Stimulated activated naive CD8-positive, alpha-beta T cell treated with anti-CD3 and anti-CD28 coated beads, Interleukin-15, Interleukin-2, amounts not matched to agents 100 U/mL and 50 U/mL, for 24 hours (primary cell): ENCODE data around the gene CNNM2.

Experiments
- ATAC-seq: fragments of 150-1000 bp; cut with Tn5 transposase; one replicate; pipeline ENCODE4 v1.10.0; 2021
- DNase-seq: peaks from one replicate; pipeline ENCODE4 v3.0.0; 2021

CNNM2 gene

DNA sequence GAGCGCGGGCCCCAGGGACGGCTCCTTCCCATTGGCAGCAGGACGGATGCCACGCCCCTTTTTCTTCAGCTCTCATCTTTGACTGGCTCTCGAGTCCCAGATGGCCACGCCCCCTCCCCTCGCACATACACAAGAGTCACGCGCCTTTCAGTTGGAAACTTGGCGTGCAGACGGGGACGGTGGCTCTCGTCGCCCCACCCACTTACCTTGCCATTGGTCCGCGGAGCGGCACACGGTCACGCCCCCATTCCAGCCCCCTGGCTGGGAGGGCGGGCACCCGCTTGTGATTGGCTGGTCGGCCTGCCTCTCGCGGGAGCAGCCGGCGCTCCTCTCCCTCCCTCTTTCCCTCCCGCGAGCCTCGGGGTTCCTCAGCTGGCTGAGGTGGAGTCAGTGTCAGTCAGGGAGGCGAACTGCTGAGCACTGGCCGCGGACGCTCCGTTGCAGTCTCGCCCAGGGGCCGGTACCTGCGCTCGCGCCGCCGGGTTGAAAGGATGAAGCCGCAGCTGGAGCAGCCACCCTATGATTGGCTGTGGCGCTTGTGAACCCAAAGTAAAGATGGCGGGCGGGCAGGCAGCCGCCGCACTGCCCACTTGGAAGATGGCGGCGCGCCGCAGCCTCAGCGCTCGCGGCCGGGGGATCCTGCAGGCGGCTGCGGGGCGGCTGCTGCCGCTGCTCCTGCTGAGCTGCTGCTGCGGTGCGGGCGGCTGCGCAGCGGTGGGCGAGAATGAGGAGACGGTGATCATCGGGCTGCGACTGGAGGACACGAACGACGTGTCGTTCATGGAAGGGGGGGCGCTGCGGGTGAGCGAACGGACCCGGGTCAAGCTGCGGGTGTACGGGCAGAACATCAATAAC lies at the start of gene CNNM2:
CNNM2 (plus strand) TSS at position 333 of the 855 bp plus-strand sequence; CDS start at position 520, 187 bp downstream.
- DNase-seq: peak; percentile 99
- peak; percentile 95 for ATAC-seq

DNA sequence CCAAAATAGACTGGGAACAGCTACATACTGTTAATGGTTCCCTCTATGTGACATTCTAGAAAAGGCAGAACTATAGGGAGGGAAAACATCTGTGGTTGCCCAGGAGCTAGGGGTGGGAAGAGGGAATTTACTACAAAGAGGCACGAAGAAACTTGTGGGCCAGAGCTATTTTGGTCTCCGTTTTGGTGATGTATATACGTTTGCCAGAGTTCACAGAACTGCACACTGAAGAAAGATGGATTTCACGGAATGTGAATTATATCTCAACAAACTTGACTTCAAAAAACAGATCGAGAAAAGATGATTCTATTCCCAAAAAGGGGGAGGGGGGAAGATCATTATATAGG lies 49.2 kb upstream of the CNNM2 start:
- no peak for DNase-seq
- no peak for ATAC-seq

DNA sequence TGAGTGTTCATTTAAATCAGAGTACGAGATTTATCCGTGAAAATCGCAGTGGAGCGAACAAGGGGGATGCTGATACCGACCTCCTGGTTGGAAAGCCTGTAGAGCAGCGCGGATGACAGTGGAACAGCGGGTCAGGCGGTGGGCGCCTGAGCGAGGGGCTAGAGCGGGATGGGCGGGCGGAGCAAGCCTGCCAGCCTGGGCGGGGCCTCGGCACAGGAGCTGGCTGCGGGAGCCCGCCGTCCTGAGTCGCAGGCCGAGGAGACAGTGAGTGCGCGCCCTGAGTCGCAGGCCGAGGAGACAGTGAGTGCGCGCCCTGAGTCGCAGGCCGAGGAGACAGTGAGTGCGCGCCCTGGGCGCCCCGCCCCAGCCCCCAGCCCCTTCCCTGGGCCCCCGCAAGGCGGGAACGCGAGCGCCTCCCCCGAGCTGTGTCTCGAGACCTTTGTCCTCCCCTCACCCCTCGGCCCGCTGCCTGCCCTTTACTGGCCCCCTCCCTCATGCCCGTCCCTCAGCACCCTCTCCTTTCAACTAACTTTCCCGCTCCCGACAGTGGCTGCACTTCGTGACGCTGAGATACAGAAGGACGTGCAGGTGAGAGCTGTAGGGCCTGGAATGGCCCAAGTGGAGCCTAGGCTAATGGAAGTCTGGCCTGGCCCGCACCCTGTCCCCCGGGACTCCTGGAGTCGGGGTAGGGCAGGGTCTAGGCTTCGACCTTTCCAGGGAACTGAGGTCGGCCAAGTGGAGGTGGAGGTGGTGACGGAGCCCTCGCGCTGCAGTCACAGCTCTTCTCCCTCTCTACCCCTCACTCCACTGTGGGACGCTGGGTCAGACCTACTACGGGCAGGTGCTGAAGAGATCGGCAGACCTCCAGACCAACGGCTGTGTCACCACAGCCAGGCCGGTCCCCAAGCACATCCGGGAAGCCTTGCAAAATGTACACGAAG lies 48.6 kb upstream of the CNNM2 start, which contains the start of gene AS3MT:
AS3MT (plus strand) TSS at position 213 of the 941 bp plus-strand sequence; CDS start at position 336, 123 bp downstream.
- DNase-seq (peak; percentile 38), ATAC-seq (peak; percentile 91)

DNA sequence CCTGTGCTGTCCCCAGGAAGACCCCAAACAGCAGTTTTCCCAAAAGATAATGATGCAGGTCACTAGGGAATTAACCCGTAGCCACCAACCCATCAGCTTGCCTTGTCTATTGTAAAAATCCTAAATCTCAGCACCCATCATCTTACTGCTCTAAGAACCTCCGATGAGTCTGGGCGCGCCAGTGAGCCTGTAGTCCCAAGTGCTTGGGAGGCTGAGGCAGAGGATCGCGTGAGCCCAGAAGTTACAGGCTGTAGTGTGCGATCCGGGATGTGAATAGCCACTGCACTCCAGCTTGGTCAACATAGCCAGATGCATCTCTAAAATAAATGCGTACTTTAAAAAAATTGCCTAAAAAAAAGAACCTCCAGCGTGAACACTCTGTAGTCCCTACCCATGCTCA lies 47.9 kb upstream of the CNNM2 start:
- ATAC-seq: no peak
- DNase-seq: no peak

DNA sequence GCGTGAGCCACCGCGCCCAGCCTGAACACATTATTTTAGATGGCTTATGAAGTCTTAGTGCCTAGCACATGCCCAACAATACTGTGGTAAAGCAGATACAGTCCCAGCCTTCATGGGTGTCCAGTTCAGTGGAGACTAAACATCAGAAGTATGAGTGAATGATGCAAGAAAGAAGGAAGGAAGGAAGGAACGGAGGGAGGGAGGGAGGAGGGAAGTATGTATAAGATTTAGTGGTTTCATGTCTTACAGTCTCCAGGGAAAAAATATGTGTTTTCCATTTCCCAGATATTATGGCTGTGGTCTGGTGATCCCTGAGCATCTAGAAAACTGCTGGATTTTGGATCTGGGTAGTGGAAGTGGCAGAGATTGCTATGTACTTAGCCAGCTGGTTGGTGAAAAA lies 45.9 kb upstream of the CNNM2 start:
- DNase-seq: no peak
- ATAC-seq: no peak

DNA sequence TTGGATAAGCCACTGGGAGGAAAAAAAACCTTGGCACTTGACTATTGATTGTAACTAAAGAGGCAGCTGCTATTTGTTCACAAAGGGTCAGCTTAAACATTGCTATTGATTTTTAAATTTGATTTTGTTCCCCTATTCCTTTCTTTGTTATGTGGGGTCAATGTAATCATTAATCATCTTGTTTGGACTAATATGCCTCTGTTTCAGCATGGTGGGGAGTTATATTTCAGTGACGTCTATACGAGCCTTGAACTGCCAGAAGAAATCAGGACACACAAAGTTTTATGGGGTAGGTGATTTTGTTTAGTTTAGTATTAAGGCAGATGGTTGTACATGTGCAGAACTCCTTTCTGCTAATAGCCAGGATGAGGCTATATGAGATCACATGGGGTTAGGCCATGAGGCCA lies 41.3 kb upstream of the CNNM2 start:
- DNase-seq: no peak
- ATAC-seq: no peak

DNA sequence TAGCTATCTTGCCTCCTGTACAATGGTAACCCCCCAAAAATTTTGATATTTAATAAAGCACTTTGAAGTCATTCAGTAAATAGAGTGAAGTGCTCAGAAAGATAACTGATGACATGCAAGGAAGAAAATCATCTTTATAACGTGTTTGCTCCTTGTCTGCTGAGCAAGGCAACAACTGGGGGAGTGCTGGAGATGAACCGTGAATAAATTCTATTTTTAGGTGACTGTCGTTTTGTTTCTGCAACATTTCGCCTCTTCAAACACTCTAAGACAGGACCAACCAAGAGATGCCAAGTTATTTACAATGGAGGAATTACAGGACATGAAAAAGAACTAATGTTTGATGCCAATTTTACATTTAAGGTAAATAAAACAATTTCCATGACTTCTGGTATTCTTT lies 39.5 kb upstream of the CNNM2 start:
- ATAC-seq: no peak
- no peak for DNase-seq

DNA sequence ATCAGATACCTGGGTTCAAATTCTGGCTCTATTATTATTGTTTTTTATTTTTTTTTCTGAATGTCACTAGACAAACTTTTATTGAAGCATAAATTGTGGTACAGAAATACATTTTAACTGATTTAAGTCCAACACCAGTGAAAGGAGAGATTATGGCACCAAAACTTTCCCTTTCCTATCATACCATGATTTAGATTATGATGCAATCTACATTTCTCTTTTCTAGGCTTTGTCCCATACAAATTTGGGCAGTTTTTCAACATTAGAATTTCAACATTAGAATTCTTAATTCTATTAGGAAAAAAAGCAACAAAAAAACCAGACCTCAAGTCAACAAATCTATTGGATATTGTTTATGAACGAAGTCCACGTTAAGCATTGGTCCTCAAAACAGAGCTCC lies 37.8 kb upstream of the CNNM2 start:
- ATAC-seq (no peak), DNase-seq (no peak)

DNA sequence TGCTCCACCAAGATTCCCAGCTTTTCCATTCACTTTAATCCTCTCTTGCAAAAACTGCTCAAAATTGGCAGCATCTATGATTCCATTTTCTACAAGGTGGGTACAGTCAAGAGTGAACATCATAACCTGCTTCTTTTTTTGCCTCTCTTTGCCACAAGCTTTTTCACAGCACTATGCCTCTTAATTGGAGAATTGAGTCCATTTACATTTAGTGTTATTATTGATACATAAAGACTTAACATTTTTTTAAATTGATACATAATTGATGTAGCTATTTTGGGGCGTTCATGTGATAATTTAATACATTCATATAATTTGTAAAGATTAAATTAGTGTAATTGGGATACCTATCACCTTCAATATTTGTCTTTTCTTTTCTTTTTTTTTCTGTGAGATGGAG lies 30.0 kb upstream of the CNNM2 start:
- ATAC-seq: no peak
- DNase-seq: no peak

DNA sequence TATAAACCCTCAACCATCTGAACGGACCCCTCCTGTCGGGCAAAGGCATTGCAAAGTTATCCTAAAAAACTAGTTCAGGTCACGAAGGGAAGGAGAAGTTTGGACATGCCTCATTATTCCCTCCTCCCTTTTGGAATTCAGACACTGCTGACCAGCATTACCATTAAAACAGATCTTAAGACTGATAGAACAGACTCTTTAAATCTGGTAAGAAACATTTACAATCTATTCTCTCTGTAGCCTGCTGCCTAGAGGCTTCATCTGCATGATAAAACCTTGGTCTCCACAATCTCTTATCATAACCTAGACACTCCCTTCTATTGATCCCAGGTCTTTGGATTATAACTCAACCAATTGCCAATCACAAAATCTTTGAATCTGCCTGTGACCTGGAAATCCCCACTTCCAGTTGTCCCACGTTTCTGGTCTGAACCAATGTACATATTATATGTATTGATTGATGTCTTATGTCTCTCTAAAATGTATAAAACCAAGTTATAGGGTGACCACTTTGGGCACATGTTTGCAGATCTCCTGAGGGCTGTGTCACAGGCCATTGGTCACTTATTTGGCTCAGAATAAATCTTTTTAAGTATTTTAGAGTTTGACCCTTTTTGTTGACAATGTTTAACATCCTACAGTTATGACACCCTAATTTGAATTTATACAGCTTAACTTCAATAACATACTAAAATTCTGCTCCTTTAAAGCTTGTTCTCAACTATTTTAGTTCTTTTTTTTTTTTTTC lies 23.5 kb upstream of the CNNM2 start:
- ATAC-seq (no peak), DNase-seq (no peak)

DNA sequence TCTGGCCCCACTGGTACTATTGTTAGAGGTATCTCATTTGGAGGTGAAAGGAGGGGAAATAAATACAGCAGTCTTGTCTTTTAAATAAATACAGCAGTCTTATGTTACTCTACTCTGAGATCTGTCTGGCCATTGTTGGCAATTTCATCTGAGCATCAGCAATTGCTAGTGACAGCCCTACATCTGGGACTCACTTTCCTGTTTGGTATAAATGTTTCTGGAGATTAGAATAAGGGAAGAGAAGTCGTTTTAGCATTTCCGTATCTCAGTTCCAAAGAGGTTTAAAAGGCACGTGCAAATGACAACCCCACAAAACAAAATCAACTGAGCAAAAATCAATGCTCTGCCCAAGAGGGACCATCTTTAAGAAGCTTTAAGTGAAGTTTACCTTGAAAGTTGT lies 18.1 kb upstream of the CNNM2 start:
- ATAC-seq: no peak
- DNase-seq: no peak

DNA sequence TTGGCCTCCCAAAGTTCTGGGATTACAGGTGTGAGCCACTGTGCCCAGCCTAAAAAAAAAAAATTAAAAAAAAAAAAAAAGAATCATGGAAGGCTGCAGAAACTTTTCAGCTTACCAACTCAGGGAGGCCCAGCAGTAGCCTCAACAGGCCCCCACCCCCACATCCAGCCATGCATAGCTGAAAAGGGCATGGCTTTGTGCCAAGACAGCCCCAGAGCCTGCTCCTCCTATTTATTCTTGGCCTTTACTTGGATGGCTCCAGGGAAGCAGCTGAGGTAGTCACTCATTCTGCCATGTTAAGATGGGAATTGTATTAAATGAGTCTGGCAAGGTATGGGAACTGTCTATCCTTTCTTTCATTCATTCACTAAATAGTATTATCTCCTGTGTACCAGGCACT lies 13.7 kb upstream of the CNNM2 start:
- ATAC-seq: no peak
- no peak for DNase-seq

DNA sequence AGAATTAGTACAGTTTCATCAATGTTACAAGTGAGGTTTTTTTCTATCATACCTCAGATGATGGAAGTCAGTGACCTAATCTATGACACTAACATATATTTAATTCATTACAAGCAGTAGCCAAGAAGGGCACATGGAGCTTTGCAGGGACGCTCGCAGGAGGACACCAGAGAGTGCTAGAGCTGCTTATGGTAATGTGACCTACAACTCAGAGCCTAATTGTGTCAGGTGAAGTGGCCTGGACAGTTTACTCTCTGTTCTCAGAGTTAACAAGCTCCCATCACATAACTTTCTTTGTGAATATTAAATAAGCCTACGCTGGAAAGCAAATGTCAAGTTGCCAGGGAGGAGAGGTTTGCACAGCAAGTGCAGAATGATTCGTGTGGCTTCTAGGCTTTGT lies 11.6 kb upstream of the CNNM2 start:
- DNase-seq: no peak
- ATAC-seq: no peak

DNA sequence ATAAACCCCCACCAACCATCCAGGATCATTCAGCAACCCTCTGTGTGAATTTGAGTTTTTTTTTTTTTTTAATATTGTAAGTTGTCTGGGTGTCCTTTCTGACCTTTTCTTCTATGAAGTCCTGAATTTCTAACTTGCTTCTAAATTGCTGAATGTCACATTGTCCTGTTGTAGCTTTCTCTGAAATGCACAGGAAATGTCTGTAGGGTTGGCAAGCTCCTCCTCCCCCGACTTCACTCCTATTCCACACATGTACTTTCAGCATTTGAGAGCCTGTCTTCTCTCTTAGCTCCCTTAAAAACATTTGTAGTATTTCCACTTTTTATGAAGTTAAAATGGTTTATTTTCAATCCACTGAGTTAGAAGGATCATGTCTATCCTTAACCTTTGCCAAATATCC lies 3.3 kb upstream of the CNNM2 start:
- no peak for DNase-seq
- no peak for ATAC-seq

DNA sequence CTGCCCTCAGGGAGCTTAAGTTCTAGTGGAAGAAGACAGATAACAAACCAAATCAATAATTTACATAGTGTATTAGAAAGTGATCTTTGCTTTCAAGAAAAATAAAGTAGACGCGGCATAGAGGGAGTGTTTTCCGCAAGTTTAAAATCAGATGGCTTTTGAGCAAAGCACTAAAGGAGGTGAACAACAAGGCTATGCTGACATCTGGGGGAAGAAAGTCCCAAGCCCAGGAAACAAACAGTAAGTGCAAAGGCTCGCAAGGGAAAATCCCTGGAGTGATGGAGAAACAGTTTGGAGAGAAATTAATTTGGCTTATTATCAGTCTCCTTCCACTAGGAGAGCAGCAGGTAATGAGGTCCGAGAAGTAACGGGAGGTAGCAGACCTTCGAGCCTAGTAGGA lies 1.9 kb upstream of the CNNM2 start:
- DNase-seq (no peak), ATAC-seq (no peak)

DNA sequence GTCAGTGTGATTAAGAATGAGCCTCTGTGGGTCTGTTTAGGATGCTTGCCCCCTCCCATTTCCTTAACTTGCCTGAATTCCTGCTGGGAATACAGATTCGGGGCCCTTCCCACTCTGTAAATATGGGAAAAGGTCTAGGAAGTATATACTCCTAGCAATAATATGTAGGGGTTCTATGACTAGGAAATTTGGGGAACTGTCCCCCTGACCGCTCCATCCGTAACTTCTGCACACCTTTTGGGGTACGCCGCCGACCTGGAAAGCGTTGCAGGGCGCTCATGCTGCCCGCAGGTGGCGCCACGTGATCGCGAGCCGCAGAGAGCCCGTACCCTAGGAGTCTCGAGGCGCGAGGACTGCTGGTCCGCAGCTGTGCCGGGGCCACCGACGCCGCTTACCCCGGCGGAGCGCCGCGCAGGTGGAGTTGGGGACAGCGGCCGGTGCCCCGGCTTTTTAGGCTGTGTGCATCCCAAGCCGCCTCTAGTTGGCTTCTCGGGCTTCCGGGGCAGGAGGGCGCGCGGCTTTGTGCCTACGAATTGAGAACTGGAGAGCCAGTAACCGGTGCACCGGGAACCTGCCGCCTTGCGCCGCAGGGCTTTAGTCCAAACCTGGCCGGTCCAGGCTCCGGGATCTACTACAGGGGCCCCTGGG lies 656 bp upstream of the CNNM2 start:
- DNase-seq (peak; percentile 86), ATAC-seq (peak; percentile 53)

DNA sequence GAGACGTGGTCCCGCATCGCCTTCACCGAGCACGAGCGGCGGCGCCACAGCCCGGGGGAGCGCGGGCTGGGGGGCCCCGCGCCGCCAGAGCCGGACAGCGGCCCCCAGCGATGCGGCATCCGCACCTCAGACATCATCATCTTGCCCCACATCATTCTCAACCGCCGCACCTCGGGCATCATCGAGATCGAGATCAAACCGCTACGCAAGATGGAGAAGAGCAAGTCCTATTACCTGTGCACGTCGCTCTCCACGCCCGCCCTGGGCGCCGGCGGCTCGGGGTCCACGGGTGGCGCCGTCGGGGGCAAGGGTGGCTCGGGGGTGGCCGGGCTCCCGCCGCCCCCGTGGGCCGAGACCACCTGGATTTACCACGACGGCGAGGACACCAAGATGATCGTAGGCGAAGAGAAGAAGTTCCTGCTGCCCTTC lies 737 bp downstream of the CNNM2 start:
- DNase-seq: peak; percentile 51
- no peak for ATAC-seq

DNA sequence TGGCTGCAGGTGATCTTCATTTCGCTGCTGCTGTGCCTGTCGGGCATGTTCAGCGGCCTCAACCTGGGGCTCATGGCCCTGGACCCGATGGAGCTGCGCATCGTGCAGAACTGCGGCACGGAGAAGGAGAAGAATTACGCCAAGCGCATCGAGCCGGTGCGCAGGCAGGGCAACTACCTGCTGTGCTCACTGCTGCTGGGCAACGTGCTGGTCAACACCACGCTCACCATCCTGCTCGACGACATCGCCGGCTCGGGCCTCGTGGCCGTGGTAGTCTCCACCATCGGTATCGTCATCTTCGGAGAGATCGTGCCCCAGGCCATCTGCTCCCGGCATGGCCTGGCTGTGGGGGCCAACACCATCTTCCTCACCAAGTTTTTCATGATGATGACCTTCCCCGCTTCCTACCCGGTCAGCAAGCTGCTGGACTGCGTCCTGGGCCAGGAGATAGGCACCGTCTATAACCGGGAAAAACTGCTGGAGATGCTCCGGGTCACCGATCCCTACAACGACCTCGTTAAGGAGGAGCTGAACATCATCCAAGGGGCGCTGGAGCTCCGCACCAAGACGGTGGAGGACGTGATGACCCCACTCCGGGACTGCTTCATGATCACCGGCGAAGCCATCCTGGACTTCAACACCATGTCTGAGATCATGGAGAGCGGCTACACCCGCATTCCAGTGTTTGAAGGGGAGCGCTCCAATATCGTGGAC lies 1.3 kb downstream of the CNNM2 start:
- DNase-seq: peak; percentile 20
- no peak for ATAC-seq

DNA sequence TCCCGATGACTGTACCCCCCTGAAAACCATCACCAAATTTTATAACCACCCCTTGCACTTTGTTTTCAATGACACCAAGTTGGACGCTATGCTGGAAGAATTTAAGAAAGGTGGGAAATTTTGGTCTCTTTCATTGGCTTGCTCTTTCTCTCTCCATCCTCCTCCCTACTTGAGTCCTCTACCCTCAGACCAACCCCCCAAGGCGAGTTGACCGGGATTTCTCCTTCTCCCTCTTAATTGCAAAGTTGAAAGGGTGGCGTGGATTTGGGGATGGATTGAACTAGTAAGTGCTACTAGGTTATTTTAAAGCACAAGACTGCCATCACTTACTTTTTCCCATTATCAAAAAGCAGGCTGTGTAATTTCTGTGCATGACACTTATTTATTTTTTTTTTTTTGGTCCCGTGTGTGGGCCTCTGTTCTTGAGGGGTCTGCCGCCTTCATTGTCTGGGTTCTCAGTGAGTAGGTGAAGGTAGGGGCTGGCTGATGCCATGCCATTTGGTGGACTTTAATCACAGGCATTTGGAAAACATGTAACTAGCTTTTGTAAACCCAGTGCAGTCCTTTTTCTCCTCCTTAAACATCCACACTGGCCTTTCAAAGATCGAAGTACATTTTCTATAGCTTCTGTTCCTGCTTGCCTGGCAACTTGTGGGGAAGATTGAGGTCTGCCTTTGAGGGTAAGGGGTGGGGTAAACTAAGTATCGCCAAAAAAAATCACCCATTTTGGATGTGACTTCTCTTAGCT lies 2.1 kb downstream of the CNNM2 start:
- no peak for DNase-seq
- ATAC-seq: no peak

DNA sequence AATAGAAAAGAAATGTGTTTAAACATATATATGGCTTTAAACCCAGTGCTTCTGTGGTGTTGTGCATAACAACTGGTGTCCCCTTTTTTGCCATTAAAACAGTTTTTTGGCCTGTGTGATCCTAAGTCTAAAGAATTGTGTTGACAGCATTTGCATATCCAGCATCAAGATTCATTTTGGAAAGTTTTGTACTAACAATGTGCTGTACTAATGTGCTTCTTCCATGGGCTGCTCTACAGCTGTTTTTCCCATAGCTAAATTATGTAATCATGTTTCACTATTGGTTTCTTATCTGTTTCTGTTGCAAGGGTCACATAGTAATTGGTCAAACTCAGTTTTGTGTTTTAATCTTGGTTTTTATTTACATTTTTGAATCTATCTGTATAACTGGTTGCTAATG lies 5.5 kb downstream of the CNNM2 start:
- ATAC-seq: no peak
- no peak for DNase-seq

DNA sequence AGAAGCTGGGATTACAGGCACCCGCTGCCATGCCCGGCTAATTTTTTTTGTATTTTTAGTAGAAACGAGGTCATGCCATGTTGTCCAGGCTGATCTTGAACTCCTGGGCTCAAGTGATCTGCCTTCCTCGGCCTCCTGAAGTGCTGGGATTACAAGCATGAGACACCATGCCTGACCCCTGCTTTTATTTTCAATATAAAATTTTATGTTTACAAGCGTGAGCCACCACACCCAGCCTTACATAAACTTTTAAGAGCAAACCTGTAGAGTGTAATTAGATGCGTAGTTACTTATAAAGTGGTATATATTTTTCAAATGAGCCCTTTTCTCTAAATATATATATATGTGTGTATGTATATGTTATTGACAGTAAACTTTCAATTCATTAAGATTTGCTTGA lies 8.7 kb downstream of the CNNM2 start:
- DNase-seq (no peak), ATAC-seq (no peak)
